C1 segment of cervical spinal cord (tissue), 14 donors: Measurements from ENCODE around the gene GOLPH3.
"Not testable (repeated sequence)": the region's sequence is repeated elsewhere in the genome, so short reads cannot be mapped to it uniquely, and the experiment has no call there.

Experiments used
- DNase-seq, 14 donors: peaks; one replicate each; lab custom pipeline; 2025; lab: John Stamatoyannopoulos, UW

The GOLPH3 gene

DNA sequence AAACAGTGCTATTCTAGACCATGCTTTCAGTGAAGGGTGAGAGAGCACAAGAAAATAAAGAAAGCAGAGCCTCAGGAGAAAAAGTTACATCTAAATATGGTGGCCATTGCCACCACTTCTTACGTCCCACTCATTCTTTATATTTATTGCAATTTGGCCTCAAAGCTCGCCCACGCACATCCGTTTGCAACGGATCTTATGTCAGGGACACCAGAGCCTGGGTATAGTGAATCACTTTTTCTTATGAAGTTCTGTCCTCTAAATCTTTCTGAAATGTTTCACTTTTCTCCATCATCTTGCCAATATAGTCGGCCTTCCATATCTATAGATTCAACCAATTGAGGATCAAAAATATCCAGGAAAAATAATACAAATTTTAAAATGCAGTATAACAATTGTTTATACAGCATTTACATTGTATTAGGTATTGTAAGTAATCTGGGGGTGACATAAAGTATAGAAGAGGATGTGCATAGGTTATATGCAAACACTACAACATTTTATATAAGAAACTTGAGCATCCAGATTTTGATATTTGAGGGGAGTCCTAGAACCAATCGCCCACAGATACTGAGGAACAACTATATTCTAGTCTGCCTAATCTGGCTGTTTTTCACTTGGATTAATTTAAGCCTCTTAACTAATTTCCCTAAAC, 35.2 kb downstream of the GOLPH3 start:
- DNase-seq, result no peak

DNA sequence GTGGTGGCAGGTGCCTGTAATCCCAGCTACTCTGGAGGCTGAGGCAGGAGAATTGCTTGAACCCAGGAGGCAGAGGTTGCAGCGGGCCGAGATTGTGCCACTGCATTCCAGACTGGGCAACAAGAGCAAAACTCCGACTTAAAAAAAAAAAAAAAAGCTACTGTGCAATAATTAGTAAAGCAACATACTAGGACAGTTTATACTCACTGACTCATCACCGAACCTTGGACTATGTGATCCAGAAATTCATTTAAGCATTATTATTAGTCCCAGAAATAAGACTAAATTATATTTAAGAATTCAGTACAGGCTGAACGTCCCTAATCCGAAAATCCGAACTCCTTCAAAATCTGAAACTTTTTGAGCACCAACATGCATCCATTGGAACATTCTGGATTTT, 37.8 kb downstream of the GOLPH3 start:
- DNase-seq, result no peak

DNA sequence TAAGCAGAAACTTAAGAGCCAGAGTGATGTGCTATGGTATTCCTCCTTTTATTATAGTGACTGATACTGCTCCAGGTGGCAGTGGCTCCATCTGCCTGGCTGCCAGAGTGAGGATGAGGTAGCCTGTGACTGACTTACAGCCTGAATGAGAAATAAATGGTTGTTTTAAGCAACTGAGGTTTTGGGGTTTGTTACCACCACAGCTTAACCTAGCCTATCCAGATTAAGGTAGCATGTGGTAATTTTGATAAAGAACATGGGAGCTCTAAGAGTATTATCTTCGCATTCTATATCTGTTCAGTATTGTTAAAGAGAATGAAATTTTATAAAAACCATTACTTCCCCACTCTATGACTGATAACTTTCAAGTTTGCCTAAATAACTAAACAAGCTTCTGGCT, 39.0 kb downstream of the GOLPH3 start:
- DNase-seq, result no peak

DNA sequence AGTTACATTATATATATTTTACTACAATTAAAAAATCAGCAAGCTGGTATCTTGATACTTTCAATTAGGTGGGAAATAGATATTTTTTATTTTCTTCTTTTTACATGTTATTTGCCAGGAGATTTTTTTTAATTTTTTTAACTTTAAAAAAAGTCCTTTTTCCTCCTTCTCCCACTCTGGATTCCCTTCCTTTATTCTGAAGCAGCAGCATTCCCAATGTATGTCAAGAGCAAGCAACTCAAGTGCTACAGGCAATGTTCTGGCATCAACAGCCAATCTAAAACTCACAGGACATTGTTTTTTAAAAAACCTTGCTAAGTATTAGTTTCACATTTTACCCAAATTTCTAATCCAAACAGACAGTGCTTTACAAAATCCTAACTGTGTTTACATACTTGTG, 41.4 kb downstream of the GOLPH3 start:
- DNase-seq, result no peak

DNA sequence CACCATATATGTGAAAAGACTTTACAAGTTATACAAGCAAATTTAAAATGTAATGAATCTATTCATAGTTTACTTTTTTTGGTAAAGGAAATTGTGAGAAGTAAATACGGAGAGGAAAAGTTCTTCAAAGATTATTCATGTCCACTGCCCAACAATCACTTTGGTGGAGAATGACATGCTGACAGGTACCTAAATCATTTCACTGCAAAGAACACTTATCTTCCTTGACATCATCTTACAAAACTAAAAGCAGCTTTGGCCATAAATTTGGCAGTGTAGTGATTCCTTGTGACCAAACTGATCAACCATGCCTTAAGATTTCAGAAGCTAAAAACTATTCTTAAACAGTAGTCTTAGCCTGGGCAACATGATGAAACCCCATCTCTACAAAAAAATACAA, 42.5 kb downstream of the GOLPH3 start:
- DNase-seq, result no peak

DNA sequence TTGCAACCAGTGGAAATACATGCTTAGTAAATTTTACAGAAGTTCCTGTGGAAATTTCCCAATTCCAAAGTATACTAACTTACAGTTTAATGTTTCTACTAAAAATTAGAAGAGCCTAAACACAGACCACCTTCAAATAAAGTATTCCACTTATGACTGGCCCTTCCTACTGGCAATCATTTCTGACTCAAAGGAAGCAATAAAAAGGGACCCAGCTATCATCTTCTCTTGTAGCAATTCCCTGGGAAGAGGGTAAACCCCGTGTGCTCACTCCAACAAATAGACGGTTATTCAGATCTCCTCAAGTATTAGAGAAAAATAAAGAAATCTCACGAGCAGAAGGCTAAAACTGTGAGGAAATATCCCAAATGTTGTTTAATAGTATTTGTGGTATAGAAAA, 43.3 kb downstream of the GOLPH3 start:
- no peak for DNase-seq

DNA sequence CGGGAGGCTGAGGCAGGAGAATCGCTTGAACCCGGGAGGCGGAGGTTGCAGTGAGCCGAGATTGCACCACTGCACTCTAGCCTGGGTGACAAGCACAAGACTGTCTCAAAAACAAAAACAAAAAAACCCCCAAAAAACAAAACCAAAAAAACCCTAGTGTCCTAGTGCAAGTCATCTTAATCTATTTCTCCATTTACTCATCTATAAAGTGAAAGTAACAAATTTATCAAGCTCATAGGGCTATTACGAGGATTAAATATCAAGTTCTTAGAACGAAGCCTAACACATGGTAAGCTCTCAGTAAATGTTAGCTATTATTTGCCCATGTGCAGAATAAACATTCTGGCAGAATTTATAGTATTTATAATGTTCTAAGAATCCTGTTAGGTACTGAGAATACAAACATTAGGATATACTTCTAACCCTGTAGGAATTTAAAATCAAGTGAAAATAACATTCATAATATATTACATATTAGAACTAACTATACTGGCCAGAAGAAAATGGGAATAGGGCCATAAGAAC, 45.0 kb downstream of the GOLPH3 start:
- no peak for DNase-seq

DNA sequence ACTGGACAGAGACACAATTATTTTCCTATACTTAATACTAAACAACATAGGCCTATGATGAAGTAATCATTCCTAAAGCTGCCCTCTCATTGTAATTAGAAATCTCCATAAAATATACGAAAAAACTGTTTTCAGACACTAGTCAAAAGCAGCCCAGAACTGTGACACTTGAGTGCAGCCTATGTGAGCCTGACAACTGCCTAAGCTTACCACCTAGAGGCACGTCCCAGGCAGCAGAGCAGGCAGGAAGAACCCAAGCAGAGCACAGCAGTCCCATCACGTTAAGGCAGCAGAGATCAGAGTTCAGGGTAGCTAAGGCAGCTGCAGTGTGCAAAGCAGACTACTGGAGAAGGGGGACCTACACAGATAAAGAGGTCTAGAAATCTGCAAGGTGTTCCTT, 46.4 kb downstream of the GOLPH3 start:
- no peak for DNase-seq

DNA sequence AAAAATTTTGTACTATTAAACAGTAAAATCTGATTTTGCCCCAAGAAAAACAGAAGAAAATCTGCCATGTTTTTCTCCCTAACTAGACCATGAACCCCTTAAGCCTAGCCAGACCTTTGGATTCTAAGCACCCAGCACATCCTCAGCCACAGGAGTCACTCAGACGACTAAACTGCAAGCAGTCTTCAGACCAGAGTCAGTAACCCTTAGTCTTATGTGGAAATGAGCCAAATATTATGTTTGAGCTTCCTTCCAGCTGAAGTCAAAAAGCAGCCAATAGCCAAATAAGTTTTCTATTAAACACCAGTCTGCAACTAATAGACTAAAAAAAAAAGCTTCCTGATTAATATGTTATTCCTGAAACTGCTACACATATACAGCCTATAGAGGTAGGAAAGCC, 47.4 kb downstream of the GOLPH3 start:
- DNase-seq, result no peak

DNA sequence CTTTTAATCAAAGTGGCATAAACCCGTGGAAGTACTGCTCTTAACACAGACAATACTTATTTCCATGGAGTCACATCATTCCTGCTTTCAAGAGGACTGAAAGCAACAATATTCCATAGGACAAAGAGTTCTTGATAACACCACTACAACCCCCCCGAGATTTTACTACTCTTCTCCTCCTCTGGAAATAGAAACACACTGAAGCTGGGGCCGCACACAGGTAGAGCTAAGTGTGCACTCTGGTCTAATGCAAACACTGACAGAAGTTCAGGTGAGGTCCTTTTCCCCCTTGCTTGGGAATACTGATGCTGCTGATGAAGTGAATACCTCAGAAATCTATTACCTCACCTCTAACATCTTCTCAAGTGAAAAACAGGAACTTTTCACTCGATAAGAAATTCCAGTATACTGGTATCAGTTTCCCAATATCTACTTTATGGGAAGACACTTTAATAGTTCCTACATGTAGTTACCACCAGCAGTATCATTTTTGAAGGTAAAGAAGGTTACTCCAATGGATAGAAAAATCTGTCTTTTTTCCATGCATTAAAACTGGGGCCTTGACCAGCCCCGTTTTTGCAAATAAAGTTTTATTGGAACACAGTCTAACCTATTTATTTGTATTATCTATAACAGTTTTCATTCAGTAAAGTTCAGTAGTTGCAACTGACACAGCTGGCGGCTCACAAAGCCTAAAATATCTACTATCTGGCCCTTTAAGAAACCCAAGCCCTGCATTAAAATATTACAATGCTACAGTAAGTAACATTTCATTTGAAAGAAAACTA, 50.0 kb downstream of the GOLPH3 start:
- DNase-seq, result no peak

DNA sequence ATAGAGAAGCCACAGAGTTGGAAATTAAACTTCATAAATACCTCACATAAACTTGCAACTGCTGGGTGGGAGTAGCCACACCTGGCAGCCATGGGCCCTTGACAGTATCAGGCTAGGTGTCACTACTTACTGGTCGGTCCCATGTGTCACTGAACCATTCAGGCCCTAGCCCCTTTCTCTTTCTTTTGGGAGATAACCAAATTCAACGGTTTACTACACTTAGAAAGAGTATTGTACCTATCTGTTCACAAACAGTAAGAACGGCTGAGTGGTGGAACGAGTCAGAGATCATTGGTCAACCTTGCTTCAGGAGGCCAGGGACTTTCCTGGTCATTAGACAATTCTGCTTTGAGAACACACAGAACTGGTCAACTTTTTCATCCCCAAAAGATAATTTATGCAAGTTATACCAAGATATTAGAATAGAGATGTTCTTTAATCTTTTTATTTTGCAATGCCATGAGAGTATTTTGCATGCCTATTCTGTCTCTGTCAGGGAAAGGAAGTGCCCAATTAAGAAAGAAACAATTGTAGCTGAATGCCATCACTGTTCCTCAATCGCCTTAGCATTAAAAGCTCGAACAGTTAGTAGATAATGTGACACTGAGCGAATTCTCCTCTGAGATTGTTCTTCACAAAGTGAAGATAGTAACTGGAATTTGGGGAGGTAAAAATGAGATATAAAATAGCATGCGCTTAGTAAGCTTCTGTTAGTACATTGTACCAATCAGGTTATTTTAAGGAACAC, 50.9 kb downstream of the GOLPH3 start:
- DNase-seq, result no peak

DNA sequence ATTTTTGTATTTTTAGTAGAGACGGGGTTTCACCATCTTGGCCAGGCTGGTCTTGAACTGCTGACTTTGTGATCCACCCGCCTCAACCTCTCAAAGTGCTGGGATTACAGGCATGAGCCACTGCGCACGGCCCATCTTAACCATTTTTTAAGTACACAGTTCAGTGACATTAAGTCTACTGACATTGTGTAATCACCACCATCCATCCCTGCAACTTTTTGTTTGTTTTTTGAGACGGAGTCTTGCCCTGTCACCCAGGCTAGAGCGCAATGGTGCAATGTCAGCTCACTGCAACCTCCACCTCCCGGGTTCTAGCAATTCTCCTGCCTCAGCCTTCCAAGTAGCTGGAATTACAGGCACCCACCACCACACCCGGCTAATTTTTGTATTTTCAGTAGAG, 55.2 kb downstream of the GOLPH3 start:
- DNase-seq, result not testable (repeated sequence)

DNA sequence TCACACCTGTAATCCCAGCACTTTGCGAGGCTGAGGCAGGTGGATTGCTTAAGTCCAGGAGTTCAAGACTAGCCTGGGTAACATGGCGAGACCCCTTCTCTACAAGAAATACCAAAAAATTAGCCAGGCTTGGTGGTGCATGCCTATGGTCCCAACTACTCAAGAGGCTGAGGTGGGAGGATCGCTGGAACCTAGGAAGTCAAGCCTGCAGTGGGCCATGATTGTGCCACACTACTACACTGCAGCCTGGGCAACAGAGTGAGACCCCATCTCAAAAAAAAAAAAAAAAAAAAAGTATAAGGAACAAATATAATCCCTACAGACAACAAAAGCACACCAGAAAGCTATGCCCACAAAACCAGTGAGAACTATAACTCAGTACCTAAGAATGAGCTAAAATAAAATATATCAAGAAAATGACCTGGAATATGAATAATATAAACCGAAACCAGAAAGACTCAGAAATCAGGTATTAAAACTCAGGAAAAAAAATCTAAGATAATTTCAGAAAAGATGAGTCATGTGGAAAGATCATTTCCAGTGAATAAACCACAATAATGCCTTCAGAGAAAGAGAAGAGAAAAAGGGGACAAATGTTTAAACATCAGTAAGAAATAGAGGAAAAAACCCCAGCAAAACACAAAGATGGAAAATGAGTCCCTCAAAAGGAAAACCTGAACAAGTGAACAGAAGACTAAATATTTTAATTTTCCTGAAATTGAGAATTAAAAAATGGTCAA, 57.4 kb downstream of the GOLPH3 start:
- no peak for DNase-seq

DNA sequence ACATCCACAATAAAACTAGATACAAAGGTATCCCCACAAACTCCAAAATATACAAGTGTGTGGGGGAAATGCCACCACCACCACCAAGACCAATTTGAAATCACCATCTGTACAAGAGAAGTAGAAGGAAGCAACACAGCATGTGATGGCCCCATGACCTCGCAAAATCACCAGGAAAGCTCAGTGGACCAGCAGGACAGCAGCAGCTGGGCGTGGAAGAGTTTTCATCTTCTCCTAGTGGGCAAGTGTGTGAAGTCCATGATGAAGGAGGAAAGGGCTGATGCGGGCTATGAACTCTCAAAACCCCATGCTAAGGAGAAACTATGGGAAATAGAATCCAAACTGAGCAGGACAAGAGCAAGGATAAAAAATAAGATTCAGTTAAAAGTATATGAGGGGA, 58.1 kb downstream of the GOLPH3 start:
- DNase-seq, result no peak

DNA sequence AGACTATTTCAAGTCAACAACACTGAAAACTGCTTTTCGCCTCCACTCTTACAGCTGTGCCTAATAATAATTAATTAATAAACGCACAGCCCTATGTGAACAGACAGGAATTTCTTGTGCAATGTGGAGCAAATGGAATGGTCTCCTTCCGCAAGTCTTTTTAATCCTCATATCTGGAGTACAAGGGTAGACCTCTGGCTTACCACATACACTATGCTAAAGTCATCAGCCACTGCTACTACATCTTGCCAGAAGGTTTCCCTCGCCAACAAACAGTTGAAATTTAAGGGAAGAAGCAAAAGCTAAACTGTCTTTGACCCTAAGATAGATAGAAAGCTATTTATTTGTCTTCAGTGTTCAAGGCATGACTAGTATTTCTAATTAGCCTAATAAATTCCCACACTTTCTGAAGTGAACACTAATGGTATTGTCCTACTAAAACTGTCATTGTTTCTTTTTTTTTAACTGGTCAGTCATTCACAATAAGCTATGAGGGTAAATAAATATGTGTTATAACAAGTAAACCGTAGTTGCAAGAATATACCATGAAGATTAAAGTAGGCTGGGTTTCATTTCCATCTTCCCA, 63.9 kb downstream of the GOLPH3 start:
- no peak for DNase-seq

DNA sequence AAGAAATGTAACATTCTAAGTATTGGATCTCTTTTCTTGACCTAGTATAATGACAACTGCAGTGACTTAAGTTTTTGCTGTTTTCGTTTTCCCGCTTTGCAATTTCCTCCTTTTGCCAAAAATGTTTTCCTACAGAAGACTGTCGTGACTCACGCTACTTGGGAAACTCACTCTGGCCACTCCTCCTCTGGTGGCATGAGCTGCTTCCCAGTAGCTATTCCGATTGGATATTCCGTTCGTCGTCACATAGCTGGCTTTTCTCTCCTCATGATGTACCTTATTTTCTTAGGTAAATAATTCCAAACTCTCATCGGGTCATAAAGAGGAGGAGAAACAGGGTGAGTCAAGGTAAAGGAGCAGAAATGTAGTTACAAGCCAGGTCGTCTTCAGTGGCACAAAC, 64.9 kb downstream of the GOLPH3 start:
- DNase-seq, result no peak

DNA sequence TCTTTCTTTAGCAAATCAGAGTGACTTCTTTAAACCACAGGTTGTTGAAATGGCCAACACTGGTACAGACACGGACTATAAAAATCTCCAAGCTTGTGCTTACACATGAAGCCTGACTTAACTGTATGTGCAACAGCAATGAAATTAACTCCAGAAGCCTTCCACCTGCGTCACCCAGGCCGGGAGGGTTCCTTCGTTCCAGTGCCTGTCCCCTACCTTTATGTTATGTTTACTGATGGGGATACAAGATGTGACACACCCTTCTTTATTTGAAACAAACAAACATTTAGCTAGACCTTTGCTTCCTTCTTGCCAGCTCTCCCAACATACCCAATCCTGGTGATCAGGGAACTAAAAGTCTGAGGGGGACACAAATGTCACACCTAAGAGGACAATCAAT, 66.0 kb downstream of the GOLPH3 start:
- no peak for DNase-seq

DNA sequence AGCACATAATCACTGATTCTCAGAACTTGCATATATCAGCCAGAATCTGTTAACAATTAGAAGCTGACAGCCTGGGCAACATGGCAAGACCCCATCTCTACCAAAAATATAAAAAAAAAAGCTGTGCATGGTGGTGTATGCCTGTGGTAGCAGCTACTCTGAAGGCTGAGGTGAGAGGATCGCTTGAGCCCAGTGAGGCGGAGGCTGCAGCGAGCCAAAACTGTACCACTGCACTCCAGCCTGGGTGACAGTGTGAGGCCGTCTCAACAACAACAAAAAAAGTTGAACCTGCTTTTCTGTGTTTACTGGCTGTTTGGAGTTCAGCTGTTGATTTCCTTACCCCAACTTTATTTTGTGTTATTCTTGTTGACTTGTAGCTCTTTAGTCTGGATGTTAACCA, 66.8 kb downstream of the GOLPH3 start:
- DNase-seq, result no peak

DNA sequence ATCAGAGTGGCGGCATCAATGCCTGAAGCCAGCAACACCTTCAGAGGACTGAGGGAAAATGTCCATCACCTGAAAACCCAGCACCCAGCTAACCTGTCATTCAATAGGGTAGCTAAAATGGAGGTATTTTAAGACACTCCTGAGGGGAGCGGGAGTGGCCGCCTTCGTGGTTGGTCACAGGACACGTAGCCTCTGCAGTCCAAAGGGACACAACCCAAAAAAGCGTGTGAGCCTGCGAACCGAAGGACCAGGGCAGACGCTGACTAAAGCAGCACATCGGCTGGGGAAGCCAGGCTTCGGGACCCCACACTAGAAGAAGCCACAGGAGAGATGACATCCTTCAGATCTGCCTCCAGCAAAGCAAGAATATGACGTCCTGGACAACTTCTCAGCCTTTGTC, 70.6 kb downstream of the GOLPH3 start:
- DNase-seq, result no peak

DNA sequence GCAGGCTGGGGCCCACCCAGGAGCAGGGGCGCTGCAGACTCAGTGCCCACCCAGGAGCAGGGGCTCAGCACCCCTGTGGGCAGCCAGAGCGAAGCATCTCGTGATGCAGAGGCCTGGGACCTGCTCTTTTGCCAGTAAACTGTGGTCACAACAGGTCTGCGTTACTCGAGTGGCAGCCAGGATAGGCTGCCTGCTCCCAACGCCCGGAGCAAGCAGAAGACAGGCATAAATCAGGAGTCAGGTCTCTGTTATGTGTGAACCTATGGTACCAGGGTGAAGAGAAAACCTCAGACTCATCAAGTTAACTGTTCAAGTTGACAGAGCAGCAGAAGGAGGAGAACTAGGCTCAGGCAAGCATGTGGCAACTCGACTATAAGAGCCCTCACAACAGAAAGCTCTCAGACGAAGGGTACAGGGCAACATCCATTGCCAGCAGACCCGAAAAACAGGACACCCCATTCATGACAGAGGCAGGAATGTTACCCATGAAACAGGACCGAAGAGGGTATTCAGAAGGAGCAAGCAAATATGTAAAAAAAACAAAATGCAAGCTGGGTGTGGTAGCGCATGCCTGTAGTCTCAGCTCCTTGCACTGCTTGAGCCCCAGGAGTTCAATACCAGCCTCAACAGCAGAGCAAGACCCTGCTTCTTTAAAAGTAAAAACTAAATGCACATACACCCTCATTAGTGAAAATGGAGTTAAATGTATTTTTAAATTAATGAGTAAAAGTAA, 71.7 kb downstream of the GOLPH3 start:
- no peak for DNase-seq
